Measurements from ENCODE around the gene PRKAG1.

Gene PRKAG1

GRCh38 chr12:49010092-49010668 lies 8.4 kb downstream of the PRKAG1 start:
- DNase-seq (ENCODE audit: low read depth), result no peak
- H3K4me3 ChIP-seq (replicated peaks; ENCODE audit: low read depth, low read length), result no peak overlapping the region
- TF ChIP-seq CTCF (IDR thresholded peaks at IDR 0.05; ENCODE audit: low read length, missing control alignments), result no peak

- H3K4me3 ChIP-seq (replicated peaks; ENCODE audit: low read depth, low read length), result no peak overlapping the region
- DNase-seq (ENCODE audit: low read depth), result no peak
- no peak for TF ChIP-seq CTCF (IDR thresholded peaks at IDR 0.05; ENCODE audit: low read length, missing control alignments)
Observed at GRCh38 chr12:49008943-49009342, 9.6 kb downstream of the PRKAG1 start.

GRCh38 chr12:49000346-49000745 lies 18.2 kb downstream of the PRKAG1 start:
- TF ChIP-seq CTCF (IDR thresholded peaks at IDR 0.05; ENCODE audit: low read length, missing control alignments), result no peak
- no peak for DNase-seq (ENCODE audit: low read depth)
- no peak overlapping the region for H3K4me3 ChIP-seq (replicated peaks; ENCODE audit: low read depth, low read length)

- DNase-seq (ENCODE audit: low read depth), result no peak
- peak within 1 kb of the TSS; percentile 36 for H3K4me3 ChIP-seq (replicated peaks; ENCODE audit: low read depth, low read length)
Observed at GRCh38 chr12:48999371-49000131, 19.0 kb downstream of the PRKAG1 start, which contains the start of gene DDN. DDN (minus strand) TSS chr12:48999375; CDS start chr12:48999287, 88 bp downstream.

GRCh38 chr12:48998497-48999353 lies 19.9 kb downstream of the PRKAG1 start:
- TF ChIP-seq CTCF (IDR thresholded peaks at IDR 0.05; ENCODE audit: low read length, missing control alignments), result no peak
- H3K4me3 ChIP-seq (replicated peaks; ENCODE audit: low read depth, low read length), result peak overlapping the region; percentile 27
- no peak for DNase-seq (ENCODE audit: low read depth)

More at GRCh38 chr12:48999371-49000131, 19.0 kb downstream of the PRKAG1 start, which contains the start of gene DDN:
- no peak for TF ChIP-seq CTCF (IDR thresholded peaks at IDR 0.05; ENCODE audit: low read length, missing control alignments)

GRCh38 chr12:48997719-48998496 lies 20.7 kb downstream of the PRKAG1 start:
- DNase-seq (ENCODE audit: low read depth), result no peak

More at GRCh38 chr12:48997719-48998496, 20.7 kb downstream of the PRKAG1 start:
- H3K4me3 ChIP-seq (replicated peaks; ENCODE audit: low read depth, low read length), result peak overlapping the region; percentile 27
- no peak for TF ChIP-seq CTCF (IDR thresholded peaks at IDR 0.05; ENCODE audit: low read length, missing control alignments)
